Central memory CD4-positive, alpha-beta T cell (primary cell): ENCODE measurements around the gene RHOV.

ENCODE experiments used
- DNase-seq: peaks from one replicate; pipeline ENCODE4 v3.0.0; 2022

The RHOV gene

GRCh38 chr15:40902605-40903561, 28.8 kb upstream of the RHOV start:
- DNase-seq: no peak

- no peak for DNase-seq
Measured at GRCh38 chr15:40901053-40901443, 27.0 kb upstream of the RHOV start.

GRCh38 chr15:40900256-40901052, 26.4 kb upstream of the RHOV start:
- DNase-seq: no peak

GRCh38 chr15:40899536-40900207, 25.6 kb upstream of the RHOV start:
- no peak for DNase-seq

GRCh38 chr15:40894681-40895448, 20.8 kb upstream of the RHOV start:
- peak; percentile 54 for DNase-seq

GRCh38 chr15:40893733-40894680, 20.0 kb upstream of the RHOV start, which contains the start of gene VPS18:
VPS18 (plus strand) TSS chr15:40894450; CDS start chr15:40894769, 319 bp downstream.
- DNase-seq: peak; percentile 98

- no peak for DNase-seq
Measured at GRCh38 chr15:40893019-40893670, 19.1 kb upstream of the RHOV start.

- no peak for DNase-seq
Measured at GRCh38 chr15:40892447-40893012, 18.5 kb upstream of the RHOV start.

GRCh38 chr15:40891810-40892446, 17.9 kb upstream of the RHOV start:
- no peak for DNase-seq

- DNase-seq: no peak
Measured at GRCh38 chr15:40891138-40891537, 17.1 kb upstream of the RHOV start.

GRCh38 chr15:40889112-40889511, 15.1 kb upstream of the RHOV start:
- no peak for DNase-seq

GRCh38 chr15:40886586-40886985, 12.6 kb upstream of the RHOV start:
- no peak for DNase-seq

GRCh38 chr15:40881351-40881750, 7.3 kb upstream of the RHOV start:
- DNase-seq: no peak

GRCh38 chr15:40879609-40880008, 5.6 kb upstream of the RHOV start:
- no peak for DNase-seq

GRCh38 chr15:40878785-40879184, 4.8 kb upstream of the RHOV start:
- DNase-seq: no peak

GRCh38 chr15:40877694-40878093, 3.7 kb upstream of the RHOV start:
- DNase-seq: no peak

GRCh38 chr15:40875991-40876730, 2.1 kb upstream of the RHOV start:
- DNase-seq: no peak

- no peak for DNase-seq
Measured at GRCh38 chr15:40872791-40873693, 992 bp downstream of the RHOV start.
